Smooth muscle cell (in vitro differentiated cells): ENCODE results near the gene LVRN. TPM values are rescaled to one million over a fixed set of nuclear protein-coding genes. Genes with fewer than 3 reads are reported as not detected.
"Not testable (repeated sequence)": the region's sequence is repeated elsewhere in the genome, so short reads cannot be mapped to it uniquely, and the experiment has no call there.

Experiments used
- DNase-seq: peaks from one replicate; lab custom pipeline; 2025; ENCODE audit not compliant: unreplicated experiment; lab: John Stamatoyannopoulos, UW
- H2AFZ ChIP-seq: fragments of 200-600 bp; sonication (generic); 2 replicates; pipeline ENCODE4 v1.6.0; 2016; ENCODE audit warnings: antibody characterized with exemption, low read depth, mild to moderate bottlenecking
- H3F3A ChIP-seq: fragments of 200-600 bp; sonication (generic); 2 replicates; pipeline ENCODE4 v1.6.0; 2017; ENCODE audit warnings: antibody characterized with exemption, low read depth
- H3K27ac ChIP-seq: fragments of 200-600 bp; sonication (generic); 2 replicates; pipeline ENCODE4 v1.5.1; 2016; ENCODE audit warnings: low read depth, mild to moderate bottlenecking
- H3K27me3 ChIP-seq: fragments of 200-600 bp; sonication (generic); 2 replicates; pipeline ENCODE4 v1.6.1; 2016; ENCODE audit warnings: low read depth, mild to moderate bottlenecking
- H3K36me3 ChIP-seq: fragments of 200-600 bp; sonication (generic); 2 replicates; pipeline ENCODE4 v1.5.1; 2016; ENCODE audit warnings: low read depth
- H3K4me1 ChIP-seq: fragments of 200-600 bp; sonication (generic); 2 replicates; pipeline ENCODE4 v1.5.1; 2016; ENCODE audit warnings: low read depth
- H3K4me2 ChIP-seq: fragments of 200-600 bp; sonication (generic); 2 replicates; pipeline ENCODE4 v1.6.0; 2016; ENCODE audit warnings: mild to moderate bottlenecking
- H3K4me3 ChIP-seq: fragments of 200-600 bp; sonication (generic); 2 replicates; pipeline ENCODE4 v1.5.1; 2016; ENCODE audit warnings: mild to moderate bottlenecking
- H3K79me2 ChIP-seq: fragments of 200-600 bp; sonication (generic); 2 replicates; pipeline ENCODE4 v1.6.0; 2016; ENCODE audit warnings: low read depth, mild to moderate bottlenecking
- H3K9ac ChIP-seq: fragments of 200-600 bp; sonication (generic); 2 replicates; pipeline ENCODE4 v1.6.0; 2016; ENCODE audit warnings: low read depth
- H3K9me3 ChIP-seq: fragments of 200-600 bp; sonication (generic); replicated peaks from 2 replicates; pipeline ENCODE4 v1.5.1; 2016; ENCODE audit warnings: low read depth
- H4K20me1 ChIP-seq: fragments of 200-600 bp; sonication (generic); 2 replicates; pipeline ENCODE4 v1.6.0; 2016; ENCODE audit warnings: low read depth
- WGBS: methylation state at CpG from one replicate; pipeline ENCODE4 v1.1.7; 2016; ENCODE audit warnings: low lambda C conversion rate; 5-methylcytosine and 5-hydroxymethylcytosine counted together
- polyA plus RNA-seq: library from polyadenylated mRNA; unstranded; fragments of >200 nt; fragmentation: Nextera tagmentation; extraction: Ambion mirVana; gene quantifications from 2 replicates; pipeline ENCODE4 v1.2.1, GENCODE V29; 2016
- total RNA-seq: library from RNA; depleted of rRNA; stranded (reverse); fragments of >200 nt; gene quantifications from 2 replicates; pipeline ENCODE4 v1.2.3, GENCODE V29; 2014
- TF ChIP-seq, protein P1 (sequence below): fragments of 200-600 bp; sonication (generic); IDR thresholded peaks from 2 replicates; pipeline ENCODE4 v1.5.1; 2017; ENCODE audit warnings: borderline replicate concordance, mild to moderate bottlenecking, antibody characterized with exemption; ENCODE audit not compliant: insufficient read depth, poor library complexity, severe bottlenecking

The LVRN gene, protein sequence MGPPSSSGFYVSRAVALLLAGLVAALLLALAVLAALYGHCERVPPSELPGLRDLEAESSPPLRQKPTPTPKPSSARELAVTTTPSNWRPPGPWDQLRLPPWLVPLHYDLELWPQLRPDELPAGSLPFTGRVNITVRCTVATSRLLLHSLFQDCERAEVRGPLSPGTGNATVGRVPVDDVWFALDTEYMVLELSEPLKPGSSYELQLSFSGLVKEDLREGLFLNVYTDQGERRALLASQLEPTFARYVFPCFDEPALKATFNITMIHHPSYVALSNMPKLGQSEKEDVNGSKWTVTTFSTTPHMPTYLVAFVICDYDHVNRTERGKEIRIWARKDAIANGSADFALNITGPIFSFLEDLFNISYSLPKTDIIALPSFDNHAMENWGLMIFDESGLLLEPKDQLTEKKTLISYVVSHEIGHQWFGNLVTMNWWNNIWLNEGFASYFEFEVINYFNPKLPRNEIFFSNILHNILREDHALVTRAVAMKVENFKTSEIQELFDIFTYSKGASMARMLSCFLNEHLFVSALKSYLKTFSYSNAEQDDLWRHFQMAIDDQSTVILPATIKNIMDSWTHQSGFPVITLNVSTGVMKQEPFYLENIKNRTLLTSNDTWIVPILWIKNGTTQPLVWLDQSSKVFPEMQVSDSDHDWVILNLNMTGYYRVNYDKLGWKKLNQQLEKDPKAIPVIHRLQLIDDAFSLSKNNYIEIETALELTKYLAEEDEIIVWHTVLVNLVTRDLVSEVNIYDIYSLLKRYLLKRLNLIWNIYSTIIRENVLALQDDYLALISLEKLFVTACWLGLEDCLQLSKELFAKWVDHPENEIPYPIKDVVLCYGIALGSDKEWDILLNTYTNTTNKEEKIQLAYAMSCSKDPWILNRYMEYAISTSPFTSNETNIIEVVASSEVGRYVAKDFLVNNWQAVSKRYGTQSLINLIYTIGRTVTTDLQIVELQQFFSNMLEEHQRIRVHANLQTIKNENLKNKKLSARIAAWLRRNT
- total RNA-seq (0.72 and 1.7 TPM in 2 replicates), polyA plus RNA-seq (0.87 and 0.98 TPM in 2 replicates)

DNA sequence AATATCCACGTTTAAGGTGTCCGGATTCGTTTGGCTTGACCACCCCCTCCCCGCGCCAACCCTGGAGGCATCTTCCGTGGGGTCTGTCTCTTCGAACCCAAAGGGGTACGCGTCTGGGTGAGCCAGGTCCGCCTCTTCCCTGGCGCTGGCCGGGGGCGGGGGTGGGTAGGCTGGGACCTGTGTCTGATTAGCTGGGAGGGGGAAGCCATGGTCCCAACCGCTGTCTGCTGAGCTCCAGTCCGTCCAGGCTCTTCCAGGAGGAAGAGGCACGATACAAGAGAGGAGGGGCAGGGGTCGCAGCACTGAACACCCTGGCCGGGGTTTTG lies at the start of gene LVRN:
TSS of gene LVRN (plus strand) at position 237 of the 326 bp plus-strand sequence. CDS start 143 bp downstream, outside the sequence.
- no peaks in the 10 kb centered on the region for H3F3A ChIP-seq
- H4K20me1 ChIP-seq, result no peaks in the 10 kb centered on the region
- no peak within 1 kb of the TSS for H3K27ac ChIP-seq
- WGBS, result 50% methylated on average over 10 of the region's 18 CpGs
- no peaks in the 10 kb centered on the region for H3K36me3 ChIP-seq
- peaks cover 64% of the 10 kb centered on the region for H3K27me3 ChIP-seq
- no peak within 1 kb of the TSS for H3K9ac ChIP-seq
- H3K9me3 ChIP-seq, result no peaks in the 10 kb centered on the region
- peak within 1 kb of the TSS; percentile 42 for H3K4me3 ChIP-seq
- peak within 1 kb of the TSS; percentile 81 for H3K4me2 ChIP-seq
- H3K4me1 ChIP-seq, result no peaks in the 10 kb centered on the region
- H2AFZ ChIP-seq, result no peak within 1 kb of the TSS
- TF ChIP-seq, protein P1, sequence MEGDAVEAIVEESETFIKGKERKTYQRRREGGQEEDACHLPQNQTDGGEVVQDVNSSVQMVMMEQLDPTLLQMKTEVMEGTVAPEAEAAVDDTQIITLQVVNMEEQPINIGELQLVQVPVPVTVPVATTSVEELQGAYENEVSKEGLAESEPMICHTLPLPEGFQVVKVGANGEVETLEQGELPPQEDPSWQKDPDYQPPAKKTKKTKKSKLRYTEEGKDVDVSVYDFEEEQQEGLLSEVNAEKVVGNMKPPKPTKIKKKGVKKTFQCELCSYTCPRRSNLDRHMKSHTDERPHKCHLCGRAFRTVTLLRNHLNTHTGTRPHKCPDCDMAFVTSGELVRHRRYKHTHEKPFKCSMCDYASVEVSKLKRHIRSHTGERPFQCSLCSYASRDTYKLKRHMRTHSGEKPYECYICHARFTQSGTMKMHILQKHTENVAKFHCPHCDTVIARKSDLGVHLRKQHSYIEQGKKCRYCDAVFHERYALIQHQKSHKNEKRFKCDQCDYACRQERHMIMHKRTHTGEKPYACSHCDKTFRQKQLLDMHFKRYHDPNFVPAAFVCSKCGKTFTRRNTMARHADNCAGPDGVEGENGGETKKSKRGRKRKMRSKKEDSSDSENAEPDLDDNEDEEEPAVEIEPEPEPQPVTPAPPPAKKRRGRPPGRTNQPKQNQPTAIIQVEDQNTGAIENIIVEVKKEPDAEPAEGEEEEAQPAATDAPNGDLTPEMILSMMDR, result no peak
- DNase-seq, result no peak
- no peaks in the 10 kb centered on the region for H3K79me2 ChIP-seq

GRCh38 chr5:115913623-115914400 lies 48.5 kb upstream of the LVRN start:
- not testable (repeated sequence) for H3F3A ChIP-seq, H3K27me3 ChIP-seq, H3K27ac ChIP-seq, H4K20me1 ChIP-seq, H2AFZ ChIP-seq, H3K9ac ChIP-seq, H3K4me2 ChIP-seq, DNase-seq, H3K9me3 ChIP-seq, H3K79me2 ChIP-seq, H3K4me1 ChIP-seq, H3K4me3 ChIP-seq, H3K36me3 ChIP-seq
- WGBS, result 97% methylated on average over 5 of the region's 5 CpGs

- Histone ChIP-seq H4K20me1 (no peaks in the 10 kb centered on the region), H3K4me3 (no peak overlapping the region), H3F3A (no peaks in the 10 kb centered on the region), H2AFZ (no peak overlapping the region), H3K27ac (no peak overlapping the region), H3K4me2 (no peak overlapping the region), H3K9ac (no peak overlapping the region), H3K27me3 (no peaks in the 10 kb centered on the region), H3K9me3 (no peaks in the 10 kb centered on the region), H3K36me3 (no peaks in the 10 kb centered on the region), H3K79me2 (no peaks in the 10 kb centered on the region), H3K4me1 (no peaks in the 10 kb centered on the region)
- no peak for DNase-seq
- WGBS, result 93% methylated on average over 3 of the region's 3 CpGs
- TF ChIP-seq, protein P1, result no peak
Observed at GRCh38 chr5:115920171-115920725, 42.0 kb upstream of the LVRN start.

DNA sequence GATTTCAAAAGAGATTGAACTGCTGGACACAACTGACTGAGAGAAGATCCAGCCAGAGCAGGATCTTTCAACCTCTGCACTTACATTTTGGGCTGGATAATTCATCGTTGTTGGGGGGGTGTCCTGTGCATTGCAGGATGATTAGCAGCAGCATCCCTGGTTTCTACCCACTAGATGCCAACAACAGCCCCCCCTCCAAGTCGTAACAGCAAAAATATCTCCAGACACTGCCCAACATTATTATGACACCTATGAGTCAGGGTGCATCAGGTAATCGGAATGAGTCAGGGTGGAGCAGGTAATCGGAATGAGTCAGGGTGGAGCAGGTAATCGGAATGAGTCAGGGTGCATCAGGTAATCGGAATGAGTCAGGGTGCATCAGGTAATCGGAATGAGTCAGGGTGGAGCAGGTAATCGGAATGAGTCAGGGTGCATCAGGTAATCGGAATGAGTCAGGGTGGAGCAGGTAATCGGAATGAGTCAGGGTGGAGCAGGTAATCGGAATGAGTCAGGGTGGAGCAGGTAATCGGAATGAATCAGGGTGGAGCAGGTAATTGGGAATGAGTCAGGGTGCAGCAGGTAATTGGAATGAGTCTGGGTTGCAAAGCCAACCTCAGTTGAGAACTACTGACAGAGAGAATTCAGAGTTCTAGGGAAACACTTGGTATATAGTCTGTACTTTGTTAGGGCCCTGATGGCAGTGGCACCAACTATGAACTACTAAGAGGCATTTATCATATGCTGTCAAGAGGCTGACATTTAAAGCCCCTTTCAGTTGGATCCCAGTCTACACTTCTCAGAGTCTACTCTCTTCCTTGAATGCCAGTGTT lies 33.5 kb upstream of the LVRN start:
- H3K9me3 ChIP-seq, H3K27me3 ChIP-seq, H4K20me1 ChIP-seq, H3K9ac ChIP-seq, H2AFZ ChIP-seq, H3F3A ChIP-seq, H3K4me2 ChIP-seq, DNase-seq, H3K79me2 ChIP-seq, H3K4me3 ChIP-seq, H3K36me3 ChIP-seq, H3K27ac ChIP-seq, H3K4me1 ChIP-seq: not testable (repeated sequence)
- WGBS, result 94% methylated on average over 12 of the region's 12 CpGs

DNA sequence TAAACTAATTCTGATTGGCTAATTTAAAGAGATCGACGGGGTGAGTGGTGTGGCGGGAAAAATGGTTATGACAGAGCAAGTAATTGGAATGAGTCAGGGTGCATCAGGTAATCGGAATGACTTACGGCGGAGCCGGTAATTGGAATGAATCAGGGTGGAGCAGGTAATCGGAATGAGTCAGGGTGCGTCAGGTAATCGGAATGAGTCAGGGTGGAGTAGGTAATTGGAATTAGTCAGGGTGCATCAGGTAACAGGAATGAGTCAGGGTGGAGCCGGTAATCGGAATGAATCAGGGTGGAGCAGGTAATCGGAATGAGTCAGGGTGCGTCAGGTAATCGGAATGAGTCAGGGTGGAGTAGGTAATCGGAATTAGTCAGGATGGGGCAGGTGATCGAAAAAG lies 32.1 kb upstream of the LVRN start:
- not testable (repeated sequence) for DNase-seq, H3K4me1 ChIP-seq, H3K36me3 ChIP-seq, H3K27ac ChIP-seq, H3K79me2 ChIP-seq, H3K9me3 ChIP-seq, H3K27me3 ChIP-seq, H3K4me2 ChIP-seq, H3F3A ChIP-seq, H2AFZ ChIP-seq, H3K9ac ChIP-seq, H3K4me3 ChIP-seq, H4K20me1 ChIP-seq
- 93% methylated on average over 17 of the region's 17 CpGs for WGBS
